SK-N-MC (cell line): ENCODE measurements around the gene SHROOM3.

ENCODE experiments used
- EZH2 ChIP-seq: fragments of 200-600 bp; sonication (generic); IDR thresholded peaks from one replicate; pipeline ENCODE4 v1.6.1; 2017; ENCODE audit warnings: antibody characterized with exemption
- FOXP2 ChIP-seq: optimal IDR thresholded peaks from 2 replicates; pipeline ENCODE3; 2011; ENCODE audit warnings: mild to moderate bottlenecking, moderate library complexity; ENCODE audit not compliant: insufficient read depth; ENCODE audit errors: extremely low read length, control extremely low read depth
- POLR2AphosphoS5 ChIP-seq: IDR thresholded peaks from 2 replicates; pipeline ENCODE4 v1.6.1; 2012; ENCODE audit warnings: mild to moderate bottlenecking, low read depth, low read length, borderline replicate concordance

GRCh38 chr4:76581077-76581962 lies 146.3 kb downstream of the SHROOM3 start:
- TF ChIP-seq POLR2AphosphoS5 (no peak), EZH2 (no peak), FOXP2 (no peak)
